HG03575 (cell line): ENCODE data around the gene DNAJC11.

Source experiments
- ATAC-seq: cut with Tn5 transposase; IDR thresholded peaks from one replicate; pipeline ENCODE4 v1.9.1; 2021; ENCODE audit not compliant: unreplicated experiment, insufficient number of reproducible peaks, low FRiP score; ENCODE audit errors: extremely low read depth

DNAJC11 gene

GRCh38 chr1:6592441-6592840 is 109.2 kb downstream of the DNAJC11 start:
- ATAC-seq, result no peak

GRCh38 chr1:6591644-6592043 is 110.0 kb downstream of the DNAJC11 start:
- no peak for ATAC-seq

GRCh38 chr1:6591222-6591621 is 110.4 kb downstream of the DNAJC11 start:
- no peak for ATAC-seq

GRCh38 chr1:6590046-6590445 is 111.6 kb downstream of the DNAJC11 start:
- no peak for ATAC-seq

GRCh38 chr1:6588893-6589520 is 112.6 kb downstream of the DNAJC11 start:
- no peak for ATAC-seq

GRCh38 chr1:6588128-6588892 is 113.3 kb downstream of the DNAJC11 start:
- ATAC-seq, result no peak

- no peak for ATAC-seq
Measured at GRCh38 chr1:6587261-6588005, 114.2 kb downstream of the DNAJC11 start.

DNA sequence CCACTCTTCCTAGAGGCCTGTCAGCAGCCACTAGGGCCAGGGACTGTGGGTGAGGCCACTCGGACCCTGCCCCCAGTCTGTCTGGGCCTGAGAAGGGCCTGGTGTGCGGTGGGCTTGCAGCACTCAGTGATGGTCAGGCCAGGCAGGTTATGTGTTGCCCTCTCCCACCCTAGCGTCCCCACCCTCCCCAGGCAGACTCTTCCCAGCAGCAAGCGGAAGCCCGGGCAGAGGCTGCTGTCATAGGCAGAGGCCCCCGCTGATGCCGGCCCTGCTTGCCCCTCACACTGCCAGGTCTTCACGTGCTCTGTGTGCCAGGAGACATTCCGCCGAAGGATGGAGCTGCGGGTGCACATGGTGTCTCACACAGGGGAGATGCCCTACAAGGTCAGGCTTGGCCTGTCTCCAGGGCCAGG is 115.2 kb downstream of the DNAJC11 start:
- ATAC-seq, result no peak

- no peak for ATAC-seq
Measured at GRCh38 chr1:6585841-6586240, 115.8 kb downstream of the DNAJC11 start.

DNA sequence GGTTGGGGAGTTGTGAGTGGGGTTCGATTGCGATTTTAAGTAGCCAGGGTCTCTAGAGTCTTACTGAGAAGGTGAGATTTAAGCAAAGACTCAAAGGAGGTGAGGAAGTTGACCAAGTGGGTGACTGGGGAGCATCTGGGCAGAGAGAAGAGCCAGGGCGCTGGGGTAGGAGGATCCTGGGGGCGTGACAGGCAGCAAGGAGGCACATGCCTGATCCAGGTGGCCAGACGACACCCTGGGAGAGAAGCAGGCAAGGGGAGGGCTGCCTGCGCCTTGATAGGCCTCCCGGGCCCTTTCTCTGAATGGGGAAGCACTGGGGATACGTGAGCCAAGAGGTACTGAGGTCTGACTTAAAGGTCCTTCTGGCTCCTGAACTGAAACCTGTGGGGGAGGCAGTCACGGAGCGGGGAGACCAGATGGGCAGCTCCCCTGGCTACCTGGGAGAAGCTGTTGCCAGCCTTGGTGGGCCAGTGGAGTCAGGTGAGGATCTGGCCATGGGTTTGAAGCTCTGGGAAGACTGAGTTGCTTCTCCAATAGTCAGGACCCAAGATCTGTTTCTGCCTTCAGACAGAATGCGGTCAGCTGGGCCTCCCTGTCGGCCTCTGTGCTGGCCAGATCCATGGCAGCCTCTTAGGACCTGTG is 116.4 kb downstream of the DNAJC11 start:
- ATAC-seq, result no peak
